IPS DF 6.9 (cell line): ENCODE measurements around the gene CACNA1F.

ENCODE experiments used
- DNase-seq: peaks from one replicate; pipeline ENCODE4 v3.0.0-alpha.2; 2013; ENCODE audit warnings: low read depth, low spot score
- H3K27ac ChIP-seq: one replicate; pipeline ENCODE4 v1.5.1; 2013; ENCODE audit warnings: low read length, control low read depth
- H3K27me3 ChIP-seq: 2 replicates; pipeline ENCODE4 v1.6.1; 2013; ENCODE audit warnings: mild to moderate bottlenecking, low read length; ENCODE audit not compliant: control insufficient read depth, insufficient read depth
- H3K36me3 ChIP-seq: 2 replicates; pipeline ENCODE4 v1.6.1; 2013; ENCODE audit warnings: low read length; ENCODE audit not compliant: control insufficient read depth, insufficient read depth
- H3K4me1 ChIP-seq: 2 replicates; pipeline ENCODE4 v1.6.1; 2013; ENCODE audit warnings: low read length; ENCODE audit not compliant: control insufficient read depth, insufficient read depth
- H3K4me3 ChIP-seq: 2 replicates; pipeline ENCODE4 v1.5.1; 2013; ENCODE audit warnings: mild to moderate bottlenecking, low read length
- H3K9me3 ChIP-seq: 2 replicates; pipeline ENCODE4 v1.6.1; 2013; ENCODE audit warnings: low read length, inconsistent platforms; ENCODE audit not compliant: control insufficient read depth, insufficient read depth
- WGBS: extraction: QIAGEN DNeasy Blood & Tissue Kit; methylation state at CpG from one replicate; pipeline ENCODE4 v1.1.7; 2013; ENCODE audit warnings: mixed read lengths, missing lambda C conversion rate; ENCODE audit not compliant: insufficient read length, insufficient coverage; 5-methylcytosine and 5-hydroxymethylcytosine counted together

The CACNA1F gene

GRCh38 chrX:49257846-49258748 lies 25.0 kb upstream of the CACNA1F start:
- Histone ChIP-seq H3K27me3 (no peaks in the 10 kb centered on the region), H3K9me3 (no peaks in the 10 kb centered on the region), H3K4me3 (no peak overlapping the region), H3K36me3 (no peaks in the 10 kb centered on the region), H3K4me1 (no peaks in the 10 kb centered on the region), H3K27ac (no peak overlapping the region)
- WGBS: no CpG with 5 or more reads among the region's 20 CpGs
- no peak for DNase-seq

DNA sequence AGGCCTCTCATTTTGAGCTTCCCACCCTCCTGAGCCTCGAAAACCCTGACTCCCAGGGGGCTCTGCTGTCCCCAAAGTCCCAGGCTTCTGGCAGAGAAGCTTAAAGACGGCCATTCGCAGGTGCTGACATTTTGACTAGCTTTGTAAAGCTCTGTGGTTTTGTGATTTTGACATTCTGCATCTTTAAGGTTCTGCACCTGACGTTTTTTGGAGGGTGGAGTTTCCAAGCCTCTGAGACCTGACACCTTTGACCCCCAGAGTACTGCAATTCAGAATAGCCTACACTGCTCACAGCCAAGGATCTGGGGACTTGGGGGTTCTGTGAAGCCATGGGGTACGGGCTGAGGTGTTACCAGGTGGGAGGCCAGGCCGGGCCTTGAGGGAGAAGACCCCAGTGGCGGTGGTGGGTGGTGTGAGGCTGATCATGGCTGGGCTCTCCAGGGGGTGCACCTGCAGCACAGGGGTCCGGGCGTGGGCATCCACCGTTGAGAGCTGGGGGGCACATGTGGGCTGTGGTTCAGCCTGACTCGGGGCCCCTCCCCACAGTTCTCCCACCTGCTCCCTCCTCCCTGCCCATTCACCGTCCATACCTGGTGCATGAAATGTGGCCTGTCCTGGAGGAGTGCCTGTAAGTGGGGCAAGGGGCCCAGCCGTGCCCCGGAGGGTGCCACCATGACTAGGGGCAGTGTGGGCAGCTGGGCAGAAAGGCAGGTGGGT lies 24.1 kb upstream of the CACNA1F start:
- Histone ChIP-seq H3K36me3 (no peaks in the 10 kb centered on the region), H3K27me3 (no peaks in the 10 kb centered on the region), H3K4me3 (no peak overlapping the region), H3K9me3 (no peaks in the 10 kb centered on the region), H3K4me1 (no peaks in the 10 kb centered on the region), H3K27ac (no peak overlapping the region)
- DNase-seq: no peak
- no CpG with 5 or more reads among the region's 14 CpGs for WGBS

DNA sequence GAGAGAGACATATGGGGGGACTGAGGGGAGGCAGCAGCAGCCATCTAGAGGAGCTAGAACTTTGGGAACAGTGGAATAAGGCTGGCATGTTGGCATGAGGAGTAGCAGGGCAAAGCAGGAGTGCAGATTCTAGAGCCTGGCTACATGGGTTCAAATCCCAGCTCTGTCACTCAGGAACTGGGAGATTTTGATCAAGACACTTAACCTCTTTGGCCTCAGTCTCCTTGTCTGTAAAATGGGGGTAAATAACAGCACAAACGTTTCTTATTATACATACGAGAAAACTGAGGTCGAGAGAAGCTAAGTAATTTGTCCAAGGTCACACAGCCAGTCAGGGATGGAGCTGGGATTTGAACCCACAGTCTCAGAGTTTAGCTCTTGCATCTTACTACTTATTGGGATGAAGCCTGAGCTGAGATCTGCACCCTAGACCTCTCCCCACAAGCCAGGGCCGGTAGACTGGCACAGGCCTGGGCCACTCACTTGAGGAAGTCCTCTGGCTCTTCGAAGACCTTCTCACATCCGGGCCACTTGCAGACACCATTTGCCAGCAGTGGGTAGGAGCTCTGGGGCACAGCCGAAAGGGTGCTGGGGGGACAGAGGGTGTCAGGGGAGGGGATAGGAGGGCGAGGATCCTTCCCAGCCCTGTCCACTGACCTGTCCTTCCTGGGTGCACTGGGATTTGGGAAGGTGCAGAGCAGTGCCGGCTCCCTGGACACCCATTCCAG lies 23.3 kb upstream of the CACNA1F start:
- Histone ChIP-seq H3K9me3 (no peaks in the 10 kb centered on the region), H3K27me3 (no peaks in the 10 kb centered on the region), H3K36me3 (no peaks in the 10 kb centered on the region), H3K27ac (no peak overlapping the region), H3K4me3 (no peak overlapping the region), H3K4me1 (no peaks in the 10 kb centered on the region)
- no CpG with 5 or more reads among the region's 9 CpGs for WGBS
- no peak for DNase-seq

GRCh38 chrX:49254639-49255038 lies 21.5 kb upstream of the CACNA1F start:
- WGBS: no CpG with 5 or more reads among the region's 7 CpGs
- DNase-seq: no peak
- no peaks in the 10 kb centered on the region for H3K36me3 ChIP-seq
- H3K27ac ChIP-seq: no peak overlapping the region
- H3K4me1 ChIP-seq: no peaks in the 10 kb centered on the region; the same call in 1 of the 2 replicates
- H3K9me3 ChIP-seq: no peaks in the 10 kb centered on the region
- no peak overlapping the region for H3K4me3 ChIP-seq
- H3K27me3 ChIP-seq: no peaks in the 10 kb centered on the region

DNA sequence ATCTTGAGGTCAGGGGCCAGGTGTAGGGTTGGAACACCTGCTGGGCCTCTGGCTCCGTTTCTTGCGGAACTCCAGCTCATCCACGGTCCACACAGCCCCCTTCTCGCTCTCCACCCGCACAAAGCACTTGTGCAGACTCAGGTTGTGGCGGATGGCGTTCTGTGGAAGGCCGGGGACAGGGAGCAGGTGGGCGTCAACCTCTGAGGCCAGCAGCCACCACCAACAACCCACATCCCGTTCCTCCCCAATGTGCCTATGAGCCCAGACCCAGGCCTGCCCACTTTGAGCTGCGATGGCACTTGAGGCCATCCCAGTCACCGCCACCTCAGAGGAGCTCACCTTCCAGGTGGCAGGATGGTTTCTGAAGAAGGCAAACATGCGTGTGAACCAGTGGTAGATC lies 18.2 kb upstream of the CACNA1F start:
- no CpG with 5 or more reads among the region's 13 CpGs for WGBS
- H3K4me1 ChIP-seq: no peaks in the 10 kb centered on the region; the same call in 1 of the 2 replicates
- 0 out of 2 replicates have a peak, but pooled peaks cover 2% of the 10 kb centered on the region for H3K36me3 ChIP-seq
- H3K27me3 ChIP-seq: no peaks in the 10 kb centered on the region
- no peak for DNase-seq
- H3K4me3 ChIP-seq: no peak overlapping the region
- no peak overlapping the region for H3K27ac ChIP-seq
- no peaks in the 10 kb centered on the region for H3K9me3 ChIP-seq

DNA sequence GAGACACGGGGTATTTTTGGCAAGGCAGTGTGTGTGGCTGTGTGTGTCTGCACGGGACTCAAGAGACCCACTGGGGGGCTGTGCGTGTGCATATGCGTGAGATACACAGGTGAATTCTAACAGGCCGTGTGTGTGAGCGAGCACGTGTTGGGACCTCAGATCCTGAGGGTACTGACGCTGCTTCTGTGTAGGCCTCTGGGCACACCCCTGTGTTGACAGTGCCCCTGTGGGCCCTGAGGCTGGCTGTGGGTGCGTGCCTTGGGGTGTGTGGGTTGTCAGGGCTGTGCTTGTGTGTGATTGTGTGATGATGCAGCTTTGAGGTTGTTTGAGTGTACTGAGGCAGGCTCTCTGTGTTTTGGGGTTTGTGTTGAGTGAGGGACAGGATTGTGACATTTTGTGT lies 17.4 kb upstream of the CACNA1F start:
- Histone ChIP-seq H3K27me3 (no peaks in the 10 kb centered on the region), H3K9me3 (no peaks in the 10 kb centered on the region)

GRCh38 chrX:49250066-49250465 lies 16.9 kb upstream of the CACNA1F start:
- Histone ChIP-seq H3K27ac (no peak overlapping the region), H3K9me3 (no peaks in the 10 kb centered on the region), H3K4me3 (no peak overlapping the region), H3K36me3 (0 out of 2 replicates have a peak, but pooled peaks cover 2% of the 10 kb centered on the region), H3K4me1 (no peaks in the 10 kb centered on the region; the same call in 1 of the 2 replicates), H3K27me3 (no peaks in the 10 kb centered on the region)
- no peak for DNase-seq
- WGBS: no CpG with 5 or more reads among the region's 13 CpGs

More for the DNA sequence above, 17.4 kb upstream of the CACNA1F start:
- 0 out of 2 replicates have a peak, but pooled peaks cover 2% of the 10 kb centered on the region for H3K36me3 ChIP-seq
- no peaks in the 10 kb centered on the region; the same call in 1 of the 2 replicates for H3K4me1 ChIP-seq
- DNase-seq: no peak
- H3K4me3 ChIP-seq: no peak overlapping the region
- no peak overlapping the region for H3K27ac ChIP-seq
- WGBS: no CpG with 5 or more reads among the region's 9 CpGs

DNA sequence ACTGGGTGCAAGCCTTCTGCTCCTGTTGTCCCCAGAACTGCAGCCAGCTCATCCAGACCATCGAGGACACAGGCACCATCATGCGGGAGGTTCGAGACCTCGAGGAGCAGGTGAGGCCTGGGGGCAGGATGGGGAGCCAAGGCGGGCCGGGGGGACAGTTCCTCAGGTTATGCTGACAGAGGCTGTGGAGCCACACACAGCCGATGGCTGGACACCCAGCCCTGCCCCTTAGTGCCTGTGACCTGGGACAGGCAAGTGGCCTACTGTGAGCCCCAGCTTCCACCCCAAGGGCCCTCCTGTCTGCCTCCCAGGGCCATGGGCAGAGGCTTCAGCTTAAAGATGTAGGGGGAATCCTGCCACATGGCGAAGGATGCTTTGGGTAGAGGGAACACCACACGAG lies 16.5 kb upstream of the CACNA1F start:
- no peak overlapping the region for H3K27ac ChIP-seq
- H3K9me3 ChIP-seq: no peaks in the 10 kb centered on the region
- no CpG with 5 or more reads among the region's 9 CpGs for WGBS
- 0 out of 2 replicates have a peak, but pooled peaks cover 2% of the 10 kb centered on the region for H3K36me3 ChIP-seq
- DNase-seq: no peak
- H3K4me3 ChIP-seq: no peak overlapping the region
- no peaks in the 10 kb centered on the region; the same call in 1 of the 2 replicates for H3K4me1 ChIP-seq
- no peaks in the 10 kb centered on the region for H3K27me3 ChIP-seq

DNA sequence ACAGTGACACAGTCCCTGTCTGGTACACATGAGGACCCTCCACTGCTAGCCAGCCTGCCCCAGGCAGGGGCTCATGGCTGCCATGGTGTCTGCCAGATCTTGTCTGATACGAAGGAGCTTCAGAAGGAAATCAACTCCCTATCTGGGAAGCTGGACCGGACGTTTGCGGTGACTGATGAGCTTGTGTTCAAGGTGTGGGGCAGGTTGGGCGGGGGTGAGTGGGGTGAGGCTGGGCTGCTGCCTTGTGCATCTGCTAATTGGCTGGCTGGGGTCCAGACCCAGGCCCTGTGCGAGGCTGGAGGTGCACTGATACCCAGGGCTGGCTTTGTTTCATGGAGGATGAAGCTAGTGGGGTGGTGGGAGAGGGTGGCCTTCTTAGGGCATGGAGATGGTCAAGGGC lies 15.9 kb upstream of the CACNA1F start:
- no peaks in the 10 kb centered on the region for H3K9me3 ChIP-seq

More for the DNA sequence above, 15.9 kb upstream of the CACNA1F start:
- Histone ChIP-seq H3K36me3 (0 out of 2 replicates have a peak, but pooled peaks cover 2% of the 10 kb centered on the region), H3K4me3 (no peak overlapping the region), H3K4me1 (no peaks in the 10 kb centered on the region; the same call in 1 of the 2 replicates), H3K27ac (no peak overlapping the region), H3K27me3 (no peaks in the 10 kb centered on the region)
- WGBS: no CpG with 5 or more reads among the region's 6 CpGs
- DNase-seq: no peak
